Mammary epithelial cell (primary cell): ENCODE data around the gene OR9A2.

ENCODE experiments used
- EZH2 ChIP-seq: IDR thresholded peaks from 2 replicates; pipeline ENCODE4 v1.6.1; 2012; ENCODE audit warnings: low read length, inconsistent platforms, borderline replicate concordance
- TF ChIP-seq, protein P1 (sequence below), 2 donors: IDR thresholded peaks in 1 of 2; conservative IDR thresholded peaks in 1 of 2; 2 replicates each; pipeline ENCODE4 v1.5.1; 2011 to 2012; ENCODE audit warnings: inconsistent platforms in 2 of 2, low read length in 2 of 2, mild to moderate bottlenecking in 2 of 2, control low read depth in 1 of 2, low read depth in 1 of 2; ENCODE audit not compliant: insufficient read depth in 1 of 2; ENCODE audit errors: extremely low read depth in 1 of 2

DNA sequence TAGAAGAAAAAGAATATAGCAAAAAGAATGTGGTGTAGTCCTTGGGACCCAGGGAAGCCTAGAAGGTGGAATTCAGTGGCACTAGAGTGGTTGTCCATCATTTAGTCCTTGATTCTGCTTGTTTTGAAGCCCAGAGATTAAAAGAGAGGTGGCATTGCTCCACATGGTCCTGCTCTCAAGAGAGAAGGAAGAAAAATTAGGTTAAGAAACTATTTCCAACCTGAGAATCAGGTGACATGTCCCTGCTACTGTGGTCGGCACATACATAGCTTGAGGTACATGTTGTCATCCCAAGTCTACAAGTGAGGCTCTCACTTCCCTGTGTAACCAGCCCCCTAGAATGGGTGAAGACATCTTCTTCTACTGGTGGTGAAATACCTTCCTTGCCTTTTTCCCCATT is at the start of gene OR9A2:
- TF ChIP-seq, protein P1, sequence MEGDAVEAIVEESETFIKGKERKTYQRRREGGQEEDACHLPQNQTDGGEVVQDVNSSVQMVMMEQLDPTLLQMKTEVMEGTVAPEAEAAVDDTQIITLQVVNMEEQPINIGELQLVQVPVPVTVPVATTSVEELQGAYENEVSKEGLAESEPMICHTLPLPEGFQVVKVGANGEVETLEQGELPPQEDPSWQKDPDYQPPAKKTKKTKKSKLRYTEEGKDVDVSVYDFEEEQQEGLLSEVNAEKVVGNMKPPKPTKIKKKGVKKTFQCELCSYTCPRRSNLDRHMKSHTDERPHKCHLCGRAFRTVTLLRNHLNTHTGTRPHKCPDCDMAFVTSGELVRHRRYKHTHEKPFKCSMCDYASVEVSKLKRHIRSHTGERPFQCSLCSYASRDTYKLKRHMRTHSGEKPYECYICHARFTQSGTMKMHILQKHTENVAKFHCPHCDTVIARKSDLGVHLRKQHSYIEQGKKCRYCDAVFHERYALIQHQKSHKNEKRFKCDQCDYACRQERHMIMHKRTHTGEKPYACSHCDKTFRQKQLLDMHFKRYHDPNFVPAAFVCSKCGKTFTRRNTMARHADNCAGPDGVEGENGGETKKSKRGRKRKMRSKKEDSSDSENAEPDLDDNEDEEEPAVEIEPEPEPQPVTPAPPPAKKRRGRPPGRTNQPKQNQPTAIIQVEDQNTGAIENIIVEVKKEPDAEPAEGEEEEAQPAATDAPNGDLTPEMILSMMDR (conservative IDR thresholded peaks at IDR 0.05 in 1 of 2, IDR thresholded peaks at IDR 0.05 in 1 of 2; ENCODE audit: extremely low read depth in 1 of 2, insufficient read depth in 1 of 2, low read depth in 1 of 2, low read length in 2 of 2): no peak
- TF ChIP-seq EZH2: no peak
